ENCODE results near the gene CDH22. TPM values are rescaled to one million over a fixed set of nuclear protein-coding genes. Genes with fewer than 3 reads are reported as not detected.

Gene CDH22
- total and polyA plus RNA-seq, 2 donors from 2014 or later, result 0.19 to 1.6 TPM

- H3K9me3 ChIP-seq (ENCODE audit: control insufficient read depth in 2 of 3, insufficient read depth in 1 of 3, low read length in 3 of 3), result no peaks in the 10 kb centered on the region
- H3K36me3 ChIP-seq (ENCODE audit: control insufficient read depth in 2 of 3, insufficient read depth in 3 of 3, low read length in 3 of 3), result no peaks in the 10 kb centered on the region
- FAIRE-seq (no peak), DNase-seq (no peak)
- intact Hi-C loops (cut with DNase I), result no loop called here
- H3K27ac ChIP-seq (ENCODE audit: low read depth in 2 of 2, low read length in 2 of 2), result no peak overlapping the region
- no peak overlapping the region for H3K9ac ChIP-seq (ENCODE audit: low read length in 3 of 3)
- no peak overlapping the region for H3K4me3 ChIP-seq (ENCODE audit: low read length in 3 of 3)
- no peaks in the 10 kb centered on the region for H3K27me3 ChIP-seq (ENCODE audit: control insufficient read depth, insufficient read depth, low read length)
- TF ChIP-seq CTCF (IDR thresholded peaks at IDR 0.05; ENCODE audit: borderline replicate concordance, extremely low read depth, insufficient read depth), result no peak
- no peaks in the 10 kb centered on the region for H3K4me1 ChIP-seq (ENCODE audit: control insufficient read depth in 2 of 3, insufficient read depth in 2 of 3, low read depth in 1 of 3, low read length in 3 of 3)
Measured at GRCh38 chr20:46160661-46161060, 147.6 kb downstream of the CDH22 start.

DNA sequence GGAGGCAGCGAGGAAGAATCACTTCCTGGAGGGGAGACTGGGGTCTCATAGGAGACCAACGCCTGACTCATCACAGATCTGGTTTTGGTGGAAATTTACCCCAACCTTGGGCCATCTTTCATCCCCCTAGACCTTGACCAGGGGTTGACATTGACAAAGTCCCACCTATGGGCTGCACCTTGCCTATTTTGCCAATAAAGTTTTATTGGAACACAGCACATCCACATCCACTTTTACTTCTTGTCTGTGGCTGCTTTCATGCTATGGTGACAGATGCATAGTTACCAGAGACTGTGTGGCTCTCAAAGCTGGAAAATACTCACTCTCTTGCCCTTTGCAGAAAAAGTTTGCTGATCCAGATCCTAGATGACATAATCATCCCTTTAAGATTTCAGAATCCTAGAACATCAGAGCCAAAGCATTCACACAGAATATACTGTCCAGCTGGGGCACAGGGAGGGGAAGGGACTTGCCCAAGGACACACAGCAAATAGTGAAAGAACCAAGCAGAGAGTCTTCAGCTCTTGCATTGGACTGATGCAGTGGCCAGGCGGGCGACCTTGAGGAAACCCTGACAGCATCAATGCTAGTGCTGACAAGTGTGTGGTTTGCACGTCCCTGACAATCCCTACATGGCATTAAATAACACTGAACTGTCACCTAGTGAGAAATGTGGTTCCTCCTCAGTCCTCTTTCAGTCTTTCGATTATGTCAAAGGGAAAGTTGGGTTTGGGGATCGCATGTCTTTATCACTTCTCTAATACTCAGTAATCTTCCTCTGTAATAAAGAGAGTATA, 149.0 kb downstream of the CDH22 start:
- no peak overlapping the region for H3K4me3 ChIP-seq (ENCODE audit: low read length in 3 of 3)
- H3K4me1 ChIP-seq (ENCODE audit: control insufficient read depth in 2 of 3, insufficient read depth in 2 of 3, low read depth in 1 of 3, low read length in 3 of 3), result no peaks in the 10 kb centered on the region
- no peak overlapping the region for H3K9ac ChIP-seq (ENCODE audit: low read length in 3 of 3)
- intact Hi-C loops (cut with DNase I), result no loop called here
- no peaks in the 10 kb centered on the region for H3K9me3 ChIP-seq (ENCODE audit: control insufficient read depth in 2 of 3, insufficient read depth in 1 of 3, low read length in 3 of 3)
- DNase-seq (no peak), FAIRE-seq (no peak)
- TF ChIP-seq CTCF (IDR thresholded peaks at IDR 0.05; ENCODE audit: borderline replicate concordance, extremely low read depth, insufficient read depth), result no peak
- no peaks in the 10 kb centered on the region for H3K36me3 ChIP-seq (ENCODE audit: control insufficient read depth in 2 of 3, insufficient read depth in 3 of 3, low read length in 3 of 3)
- no peak overlapping the region for H3K27ac ChIP-seq (ENCODE audit: low read depth in 2 of 2, low read length in 2 of 2)
- no peaks in the 10 kb centered on the region for H3K27me3 ChIP-seq (ENCODE audit: control insufficient read depth, insufficient read depth, low read length)

DNA sequence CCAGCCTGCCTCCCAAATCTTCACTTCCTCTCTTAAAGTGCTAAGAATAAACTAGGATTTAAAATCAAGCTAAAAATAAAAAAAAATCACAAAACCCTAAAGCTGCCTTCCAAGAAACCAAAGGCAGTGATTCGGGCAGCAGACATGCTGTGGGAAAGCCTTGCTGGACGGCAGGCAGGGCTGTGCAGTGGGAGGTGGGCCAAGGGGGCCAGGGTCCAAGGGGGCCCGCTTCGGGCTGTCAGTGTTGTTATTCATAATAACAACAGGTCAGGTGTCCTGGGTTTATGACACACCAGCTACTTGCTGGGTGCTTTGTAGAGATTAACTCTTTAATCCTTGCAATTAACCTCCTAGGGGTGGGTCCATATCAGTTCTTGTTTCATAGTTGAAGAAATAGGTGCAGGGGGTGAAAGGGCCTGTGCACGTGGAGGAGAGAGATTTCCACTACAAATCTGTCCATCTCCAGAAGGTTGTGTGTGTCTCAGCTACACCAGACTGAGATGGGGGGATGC, 149.8 kb downstream of the CDH22 start:
- no peak overlapping the region for H3K4me3 ChIP-seq (ENCODE audit: low read length in 3 of 3)
- no peak for FAIRE-seq
- no peak for DNase-seq
- intact Hi-C loops (cut with DNase I), result no loop called here
- no peaks in the 10 kb centered on the region for H3K4me1 ChIP-seq (ENCODE audit: control insufficient read depth in 2 of 3, insufficient read depth in 2 of 3, low read depth in 1 of 3, low read length in 3 of 3)
- no peak for TF ChIP-seq CTCF (IDR thresholded peaks at IDR 0.05; ENCODE audit: borderline replicate concordance, extremely low read depth, insufficient read depth)
- no peaks in the 10 kb centered on the region for H3K27me3 ChIP-seq (ENCODE audit: control insufficient read depth, insufficient read depth, low read length)
- no peak overlapping the region for H3K9ac ChIP-seq (ENCODE audit: low read length in 3 of 3)
- no peak overlapping the region for H3K27ac ChIP-seq (ENCODE audit: low read depth in 2 of 2, low read length in 2 of 2)
- no peaks in the 10 kb centered on the region for H3K36me3 ChIP-seq (ENCODE audit: control insufficient read depth in 2 of 3, insufficient read depth in 3 of 3, low read length in 3 of 3)
- H3K9me3 ChIP-seq (ENCODE audit: control insufficient read depth in 2 of 3, insufficient read depth in 1 of 3, low read length in 3 of 3), result no peaks in the 10 kb centered on the region
